GM12878 (cell line): ENCODE measurements around the gene DNAJB4. TPM values are rescaled to one million over a fixed set of nuclear protein-coding genes. Genes with fewer than 3 reads are reported as not detected.

Experiments used
- ATF7 ChIP-seq: fragments of 450-650 bp; IDR thresholded peaks from 2 replicates; pipeline ENCODE4 v1.6.1; 2016; ENCODE audit warnings: low read depth, mild to moderate bottlenecking
- BCL11A ChIP-seq: IDR thresholded peaks from 2 replicates; pipeline ENCODE4 v1.6.1; 2011; ENCODE audit warnings: low read depth, low read length
- BMI1 ChIP-seq: fragments of 450-650 bp; IDR thresholded peaks from 2 replicates; pipeline ENCODE4 v1.6.1; 2016; ENCODE audit warnings: mild to moderate bottlenecking, moderate library complexity, borderline replicate concordance
- DPF2 ChIP-seq: fragments of 450-650 bp; IDR thresholded peaks from 2 replicates; pipeline ENCODE4 v1.6.1; 2017; ENCODE audit warnings: mild to moderate bottlenecking
- EZH2 ChIP-seq: IDR thresholded peaks from 2 replicates; pipeline ENCODE4 v1.6.1; 2012; ENCODE audit warnings: low read depth, mild to moderate bottlenecking, control low read depth, inconsistent platforms, low read length, borderline replicate concordance; ENCODE audit not compliant: control insufficient read depth
- FOXM1 ChIP-seq: IDR thresholded peaks from 2 replicates; pipeline ENCODE4 v1.6.1; 2012; ENCODE audit warnings: low read depth, mild to moderate bottlenecking, inconsistent platforms, low read length, moderate library complexity
- POU2F2 ChIP-seq: IDR thresholded peaks from 3 replicates; pipeline ENCODE4 v1.6.1; 2011; ENCODE audit warnings: low read depth, mild to moderate bottlenecking, low read length, borderline replicate concordance
- ZBED1 ChIP-seq: IDR thresholded peaks from 2 replicates; pipeline ENCODE4 v1.6.1; 2016; ENCODE audit warnings: borderline replicate concordance
- polyA plus RNA-seq, 11 experiments: library from polyadenylated mRNA; depleted of rRNA in 4 of 11; unstranded in 6 of 11; stranded (reverse) in 5 of 11; fragments of >200 nt; fragmentation: Nextera tagmentation in 4 of 11; fragmentation: Illumina TruSeq in 1 of 11; extraction: Ambion mirVana in 4 of 11; extraction: Trizol in 1 of 11; gene quantifications; 1 replicate in 1 of 11; 2 replicates in 10 of 11; pipeline versions ENCODE4 v1.2.1 to v1.2.3, GENCODE V29; 2011 to 2016; ENCODE audit warnings: inconsistent platforms in 2 of 11, missing spikeins in 2 of 11, low read depth in 1 of 11
- total RNA-seq, 4 experiments: library from RNA; depleted of rRNA in 3 of 4; stranded (reverse); fragments of >200 nt in 3 of 4; fragmentation: Illumina TruSeq in 1 of 4; extraction: Trizol in 1 of 4; gene quantifications; 2 replicates each; pipeline versions ENCODE4 v1.2.1 to v1.2.3, GENCODE V29; 2013 to 2021
- TF ChIP-seq, protein P1 (sequence below), 3 experiments: IDR thresholded peaks in 2 of 3; conservative IDR thresholded peaks in 1 of 3; 2 replicates each; pipeline ENCODE4 v1.5.1; 2011; ENCODE audit warnings: low read depth in 3 of 3, low read length in 3 of 3, mild to moderate bottlenecking in 3 of 3, control low read depth in 2 of 3, moderate library complexity in 2 of 3, inconsistent platforms in 1 of 3, mixed read lengths in 1 of 3; ENCODE audit not compliant: control insufficient read depth in 2 of 3, insufficient read depth in 1 of 3; ENCODE audit errors: extremely low read depth in 1 of 3
- TF ChIP-seq, protein P2 (sequence below): fragments of 450-650 bp; IDR thresholded peaks from 2 replicates; pipeline ENCODE4 v1.6.1; 2017; ENCODE audit warnings: borderline replicate concordance
- TF ChIP-seq, protein P3 (sequence below): fragments of 450-650 bp; IDR thresholded peaks from 2 replicates; pipeline ENCODE4 v1.6.1; 2016; ENCODE audit warnings: mild to moderate bottlenecking, moderate library complexity, borderline replicate concordance
- TF ChIP-seq, protein P4 (sequence below): fragments of 450-650 bp; IDR thresholded peaks from 2 replicates; pipeline ENCODE4 v1.6.1; 2017; ENCODE audit warnings: mild to moderate bottlenecking, moderate library complexity

The DNAJB4 gene
- total and polyA plus RNA-seq, 10 of the 15 experiments (the other 5 are each of a cell fraction or from before 2014, with no cell fraction given), result 3.8 to 10.5 (median 6.6) TPM

DNA sequence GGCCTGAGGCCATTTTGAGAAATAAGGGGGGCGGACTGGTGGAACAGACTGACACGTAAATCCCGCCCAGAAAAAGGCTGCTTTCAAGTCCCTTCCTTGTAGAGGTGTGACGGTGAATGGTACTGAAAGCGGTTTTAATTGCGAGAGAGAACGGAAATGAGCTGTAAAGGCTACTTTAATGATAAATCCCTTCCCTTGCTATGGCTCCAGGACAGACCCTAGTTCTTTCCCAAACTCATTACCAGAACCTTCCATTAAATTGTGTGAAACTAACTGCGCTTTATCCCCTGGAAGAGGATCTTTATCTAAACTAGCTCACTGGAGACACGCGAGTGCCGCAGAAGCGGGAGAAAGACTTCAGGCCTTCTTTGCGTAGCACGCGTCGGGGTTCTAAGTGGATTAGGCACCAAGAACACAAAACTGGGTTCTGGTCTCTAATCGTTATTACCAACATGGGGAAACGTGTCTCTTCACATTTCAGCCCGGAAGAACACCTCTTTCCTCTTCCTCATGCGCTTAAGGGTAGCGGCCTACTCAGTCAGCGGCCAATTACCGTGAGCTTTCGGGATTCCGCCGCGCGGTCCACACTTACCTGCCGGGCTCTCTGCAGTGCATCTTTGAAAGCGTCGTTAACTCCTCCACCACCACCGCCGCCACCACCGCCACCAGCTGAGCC, 26.3 kb upstream of the DNAJB4 start (continued):
- TF ChIP-seq, protein P1, sequence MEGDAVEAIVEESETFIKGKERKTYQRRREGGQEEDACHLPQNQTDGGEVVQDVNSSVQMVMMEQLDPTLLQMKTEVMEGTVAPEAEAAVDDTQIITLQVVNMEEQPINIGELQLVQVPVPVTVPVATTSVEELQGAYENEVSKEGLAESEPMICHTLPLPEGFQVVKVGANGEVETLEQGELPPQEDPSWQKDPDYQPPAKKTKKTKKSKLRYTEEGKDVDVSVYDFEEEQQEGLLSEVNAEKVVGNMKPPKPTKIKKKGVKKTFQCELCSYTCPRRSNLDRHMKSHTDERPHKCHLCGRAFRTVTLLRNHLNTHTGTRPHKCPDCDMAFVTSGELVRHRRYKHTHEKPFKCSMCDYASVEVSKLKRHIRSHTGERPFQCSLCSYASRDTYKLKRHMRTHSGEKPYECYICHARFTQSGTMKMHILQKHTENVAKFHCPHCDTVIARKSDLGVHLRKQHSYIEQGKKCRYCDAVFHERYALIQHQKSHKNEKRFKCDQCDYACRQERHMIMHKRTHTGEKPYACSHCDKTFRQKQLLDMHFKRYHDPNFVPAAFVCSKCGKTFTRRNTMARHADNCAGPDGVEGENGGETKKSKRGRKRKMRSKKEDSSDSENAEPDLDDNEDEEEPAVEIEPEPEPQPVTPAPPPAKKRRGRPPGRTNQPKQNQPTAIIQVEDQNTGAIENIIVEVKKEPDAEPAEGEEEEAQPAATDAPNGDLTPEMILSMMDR (IDR thresholded peaks at IDR 0.05 in 2 of 3, conservative IDR thresholded peaks at IDR 0.05 in 1 of 3; ENCODE audit: control insufficient read depth in 2 of 3, extremely low read depth in 1 of 3, insufficient read depth in 1 of 3, low read depth in 3 of 3, low read length in 3 of 3), result no peak
- TF ChIP-seq ZBED1 (no peak; the same call in 1 of the 2 replicates), FOXM1 (peak; percentile 36; the same call in 1 of the 2 replicates), ATF7 (peak; percentile 51; the same call in 1 of the 2 replicates), POU2F2 (peak; percentile 72; the same call in 2 of the 3 replicates), BCL11A (peak; percentile 67; the same call in 1 of the 2 replicates), DPF2 (peak; percentile 66; the same call in 1 of the 2 replicates), BMI1 (0 out of 2 replicates have a peak, but pooled peaks have one; percentile 12), EZH2 (no peak)
- TF ChIP-seq, protein P2, sequence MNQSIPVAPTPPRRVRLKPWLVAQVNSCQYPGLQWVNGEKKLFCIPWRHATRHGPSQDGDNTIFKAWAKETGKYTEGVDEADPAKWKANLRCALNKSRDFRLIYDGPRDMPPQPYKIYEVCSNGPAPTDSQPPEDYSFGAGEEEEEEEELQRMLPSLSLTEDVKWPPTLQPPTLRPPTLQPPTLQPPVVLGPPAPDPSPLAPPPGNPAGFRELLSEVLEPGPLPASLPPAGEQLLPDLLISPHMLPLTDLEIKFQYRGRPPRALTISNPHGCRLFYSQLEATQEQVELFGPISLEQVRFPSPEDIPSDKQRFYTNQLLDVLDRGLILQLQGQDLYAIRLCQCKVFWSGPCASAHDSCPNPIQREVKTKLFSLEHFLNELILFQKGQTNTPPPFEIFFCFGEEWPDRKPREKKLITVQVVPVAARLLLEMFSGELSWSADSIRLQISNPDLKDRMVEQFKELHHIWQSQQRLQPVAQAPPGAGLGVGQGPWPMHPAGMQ, result no peak
- TF ChIP-seq, protein P3, sequence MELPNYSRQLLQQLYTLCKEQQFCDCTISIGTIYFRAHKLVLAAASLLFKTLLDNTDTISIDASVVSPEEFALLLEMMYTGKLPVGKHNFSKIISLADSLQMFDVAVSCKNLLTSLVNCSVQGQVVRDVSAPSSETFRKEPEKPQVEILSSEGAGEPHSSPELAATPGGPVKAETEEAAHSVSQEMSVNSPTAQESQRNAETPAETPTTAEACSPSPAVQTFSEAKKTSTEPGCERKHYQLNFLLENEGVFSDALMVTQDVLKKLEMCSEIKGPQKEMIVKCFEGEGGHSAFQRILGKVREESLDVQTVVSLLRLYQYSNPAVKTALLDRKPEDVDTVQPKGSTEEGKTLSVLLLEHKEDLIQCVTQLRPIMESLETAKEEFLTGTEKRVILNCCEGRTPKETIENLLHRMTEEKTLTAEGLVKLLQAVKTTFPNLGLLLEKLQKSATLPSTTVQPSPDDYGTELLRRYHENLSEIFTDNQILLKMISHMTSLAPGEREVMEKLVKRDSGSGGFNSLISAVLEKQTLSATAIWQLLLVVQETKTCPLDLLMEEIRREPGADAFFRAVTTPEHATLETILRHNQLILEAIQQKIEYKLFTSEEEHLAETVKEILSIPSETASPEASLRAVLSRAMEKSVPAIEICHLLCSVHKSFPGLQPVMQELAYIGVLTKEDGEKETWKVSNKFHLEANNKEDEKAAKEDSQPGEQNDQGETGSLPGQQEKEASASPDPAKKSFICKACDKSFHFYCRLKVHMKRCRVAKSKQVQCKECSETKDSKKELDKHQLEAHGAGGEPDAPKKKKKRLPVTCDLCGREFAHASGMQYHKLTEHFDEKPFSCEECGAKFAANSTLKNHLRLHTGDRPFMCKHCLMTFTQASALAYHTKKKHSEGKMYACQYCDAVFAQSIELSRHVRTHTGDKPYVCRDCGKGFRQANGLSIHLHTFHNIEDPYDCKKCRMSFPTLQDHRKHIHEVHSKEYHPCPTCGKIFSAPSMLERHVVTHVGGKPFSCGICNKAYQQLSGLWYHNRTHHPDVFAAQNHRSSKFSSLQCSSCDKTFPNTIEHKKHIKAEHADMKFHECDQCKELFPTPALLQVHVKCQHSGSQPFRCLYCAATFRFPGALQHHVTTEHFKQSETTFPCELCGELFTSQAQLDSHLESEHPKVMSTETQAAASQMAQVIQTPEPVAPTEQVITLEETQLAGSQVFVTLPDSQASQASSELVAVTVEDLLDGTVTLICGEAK, result peak; percentile 47; the same call in 1 of the 2 replicates
- TF ChIP-seq, protein P4, sequence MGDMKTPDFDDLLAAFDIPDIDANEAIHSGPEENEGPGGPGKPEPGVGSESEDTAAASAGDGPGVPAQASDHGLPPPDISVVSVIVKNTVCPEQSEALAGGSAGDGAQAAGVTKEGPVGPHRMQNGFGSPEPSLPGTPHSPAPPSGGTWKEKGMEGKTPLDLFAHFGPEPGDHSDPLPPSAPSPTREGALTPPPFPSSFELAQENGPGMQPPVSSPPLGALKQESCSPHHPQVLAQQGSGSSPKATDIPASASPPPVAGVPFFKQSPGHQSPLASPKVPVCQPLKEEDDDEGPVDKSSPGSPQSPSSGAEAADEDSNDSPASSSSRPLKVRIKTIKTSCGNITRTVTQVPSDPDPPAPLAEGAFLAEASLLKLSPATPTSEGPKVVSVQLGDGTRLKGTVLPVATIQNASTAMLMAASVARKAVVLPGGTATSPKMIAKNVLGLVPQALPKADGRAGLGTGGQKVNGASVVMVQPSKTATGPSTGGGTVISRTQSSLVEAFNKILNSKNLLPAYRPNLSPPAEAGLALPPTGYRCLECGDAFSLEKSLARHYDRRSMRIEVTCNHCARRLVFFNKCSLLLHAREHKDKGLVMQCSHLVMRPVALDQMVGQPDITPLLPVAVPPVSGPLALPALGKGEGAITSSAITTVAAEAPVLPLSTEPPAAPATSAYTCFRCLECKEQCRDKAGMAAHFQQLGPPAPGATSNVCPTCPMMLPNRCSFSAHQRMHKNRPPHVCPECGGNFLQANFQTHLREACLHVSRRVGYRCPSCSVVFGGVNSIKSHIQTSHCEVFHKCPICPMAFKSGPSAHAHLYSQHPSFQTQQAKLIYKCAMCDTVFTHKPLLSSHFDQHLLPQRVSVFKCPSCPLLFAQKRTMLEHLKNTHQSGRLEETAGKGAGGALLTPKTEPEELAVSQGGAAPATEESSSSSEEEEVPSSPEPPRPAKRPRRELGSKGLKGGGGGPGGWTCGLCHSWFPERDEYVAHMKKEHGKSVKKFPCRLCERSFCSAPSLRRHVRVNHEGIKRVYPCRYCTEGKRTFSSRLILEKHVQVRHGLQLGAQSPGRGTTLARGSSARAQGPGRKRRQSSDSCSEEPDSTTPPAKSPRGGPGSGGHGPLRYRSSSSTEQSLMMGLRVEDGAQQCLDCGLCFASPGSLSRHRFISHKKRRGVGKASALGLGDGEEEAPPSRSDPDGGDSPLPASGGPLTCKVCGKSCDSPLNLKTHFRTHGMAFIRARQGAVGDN, result 0 out of 2 replicates have a peak, but pooled peaks have one; percentile 32
